ENCODE measurements around the gene PCDHGA9.
"Not testable (repeated sequence)": the region's sequence is repeated elsewhere in the genome, so short reads cannot be mapped to it uniquely, and the experiment has no call there.

Gene PCDHGA9

DNA sequence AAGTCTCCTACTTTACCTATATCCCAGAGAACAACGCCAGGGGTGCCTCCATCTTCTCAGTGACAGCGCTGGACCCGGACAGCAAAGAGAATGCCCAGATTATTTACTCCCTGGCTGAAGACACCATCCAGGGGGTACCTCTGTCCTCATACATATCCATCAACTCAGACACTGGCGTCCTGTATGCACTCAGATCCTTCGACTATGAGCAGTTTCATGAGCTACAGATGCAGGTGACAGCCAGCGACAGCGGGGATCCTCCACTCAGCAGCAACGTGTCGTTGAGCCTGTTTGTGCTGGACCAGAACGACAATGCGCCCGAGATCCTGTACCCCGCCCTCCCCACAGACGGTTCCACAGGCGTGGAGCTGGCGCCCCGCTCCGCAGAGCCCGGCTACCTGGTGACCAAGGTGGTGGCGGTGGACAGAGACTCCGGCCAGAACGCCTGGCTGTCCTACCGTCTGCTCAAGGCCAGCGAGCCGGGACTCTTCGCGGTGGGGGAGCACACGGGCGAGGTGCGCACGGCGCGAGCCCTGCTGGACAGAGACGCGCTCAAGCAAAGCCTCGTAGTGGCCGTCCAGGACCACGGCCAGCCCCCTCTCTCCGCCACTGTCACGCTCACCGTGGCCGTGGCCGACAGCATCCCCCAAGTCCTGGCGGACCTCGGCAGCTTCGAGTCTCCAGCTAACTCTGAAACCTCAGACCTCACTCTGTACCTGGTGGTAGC, 12.1 kb downstream of the PCDHGA9 start:
- not testable (repeated sequence) for DNase-seq (ENCODE audit: low read depth)

GRCh38 chr5:141415275-141415618, 12.7 kb downstream of the PCDHGA9 start:
- DNase-seq (ENCODE audit: low read depth), result not testable (repeated sequence)

DNA sequence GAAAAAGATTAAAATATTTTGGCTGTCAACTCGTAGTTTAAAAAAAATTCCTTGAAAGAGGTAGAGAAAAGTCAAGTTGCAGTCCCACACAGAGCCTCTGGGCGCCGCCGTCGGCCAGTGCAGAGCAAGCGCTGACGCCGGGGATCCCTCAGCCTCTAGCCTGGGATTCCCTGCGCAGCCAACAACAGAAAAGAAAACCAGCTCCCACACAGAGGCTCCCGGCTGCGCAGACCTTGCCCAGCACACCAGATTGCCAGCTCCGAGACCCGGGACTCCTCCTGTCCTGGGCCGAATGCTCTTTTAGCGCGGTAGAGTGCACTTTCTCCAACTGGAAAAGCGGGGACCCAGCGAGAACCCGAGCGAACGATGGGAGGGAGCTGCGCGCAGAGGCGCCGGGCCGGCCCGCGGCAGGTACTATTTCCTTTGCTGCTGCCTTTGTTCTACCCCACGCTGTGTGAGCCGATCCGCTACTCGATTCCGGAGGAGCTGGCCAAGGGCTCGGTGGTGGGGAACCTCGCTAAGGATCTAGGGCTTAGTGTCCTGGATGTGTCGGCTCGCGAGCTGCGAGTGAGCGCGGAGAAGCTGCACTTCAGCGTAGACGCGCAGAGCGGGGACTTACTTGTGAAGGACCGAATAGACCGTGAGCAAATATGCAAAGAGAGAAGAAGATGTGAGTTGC, 15.1 kb downstream of the PCDHGA9 start, which contains the start of gene PCDHGB7:
Gene PCDHGB7 (plus strand): TSS at position 184 of the 679 bp plus-strand sequence. CDS start 183 bp downstream, at position 367.
- DNase-seq (ENCODE audit: low read depth), result not testable (repeated sequence)

DNA sequence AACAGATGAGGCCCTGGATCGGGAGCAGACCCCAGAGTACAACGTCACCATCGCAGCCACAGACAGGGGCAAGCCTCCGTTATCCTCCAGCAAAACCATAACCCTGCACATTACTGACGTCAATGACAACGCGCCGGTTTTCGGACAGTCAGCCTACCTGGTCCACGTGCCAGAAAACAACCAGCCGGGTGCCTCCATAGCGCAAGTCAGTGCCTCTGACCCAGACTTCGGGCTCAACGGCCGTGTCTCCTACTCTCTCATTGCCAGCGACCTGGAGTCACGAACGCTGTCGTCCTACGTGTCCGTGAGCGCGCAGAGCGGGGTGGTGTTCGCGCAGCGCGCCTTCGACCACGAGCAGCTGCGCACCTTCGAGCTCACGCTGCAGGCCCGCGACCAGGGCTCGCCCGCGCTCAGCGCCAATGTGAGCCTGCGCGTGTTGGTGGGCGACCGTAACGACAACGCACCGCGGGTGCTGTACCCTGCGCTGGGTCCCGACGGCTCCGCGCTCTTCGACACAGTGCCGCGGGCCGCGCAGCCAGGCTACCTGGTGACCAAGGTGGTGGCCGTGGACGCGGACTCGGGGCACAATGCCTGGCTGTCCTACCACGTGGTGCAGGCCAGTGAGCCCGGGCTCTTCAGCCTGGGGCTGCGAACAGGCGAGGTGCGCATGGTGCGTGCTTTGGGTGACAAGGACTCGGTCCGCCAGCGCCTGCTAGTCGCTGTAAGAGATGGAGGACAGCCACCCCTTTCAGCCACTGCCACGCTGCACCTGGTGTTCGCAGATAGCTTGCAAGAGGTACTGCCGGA, 16.7 kb downstream of the PCDHGA9 start:
- no peak for DNase-seq (ENCODE audit: low read depth)

- DNase-seq (ENCODE audit: low read depth), result no peak
Observed at GRCh38 chr5:141420855-141421488, 18.4 kb downstream of the PCDHGA9 start, which contains the start of gene PCDHGA11. Gene PCDHGA11, plus strand, starts transcription at chr5:141421051. Its CDS starts 177 bp downstream, at chr5:141421228.

DNA sequence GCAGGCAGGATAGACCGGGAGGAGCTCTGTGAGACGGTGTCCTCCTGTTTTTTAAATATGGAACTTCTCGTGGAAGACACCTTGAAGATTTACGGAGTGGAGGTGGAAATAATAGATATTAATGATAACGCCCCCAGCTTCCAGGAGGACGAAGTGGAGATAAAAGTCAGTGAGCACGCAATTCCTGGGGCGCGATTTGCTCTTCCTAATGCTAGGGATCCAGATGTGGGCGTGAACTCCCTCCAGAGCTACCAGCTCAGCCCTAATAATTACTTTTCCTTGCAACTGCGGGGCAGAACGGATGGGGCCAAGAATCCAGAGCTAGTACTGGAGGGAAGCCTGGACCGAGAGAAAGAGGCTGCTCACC, 18.9 kb downstream of the PCDHGA9 start:
- DNase-seq (ENCODE audit: low read depth), result no peak

DNA sequence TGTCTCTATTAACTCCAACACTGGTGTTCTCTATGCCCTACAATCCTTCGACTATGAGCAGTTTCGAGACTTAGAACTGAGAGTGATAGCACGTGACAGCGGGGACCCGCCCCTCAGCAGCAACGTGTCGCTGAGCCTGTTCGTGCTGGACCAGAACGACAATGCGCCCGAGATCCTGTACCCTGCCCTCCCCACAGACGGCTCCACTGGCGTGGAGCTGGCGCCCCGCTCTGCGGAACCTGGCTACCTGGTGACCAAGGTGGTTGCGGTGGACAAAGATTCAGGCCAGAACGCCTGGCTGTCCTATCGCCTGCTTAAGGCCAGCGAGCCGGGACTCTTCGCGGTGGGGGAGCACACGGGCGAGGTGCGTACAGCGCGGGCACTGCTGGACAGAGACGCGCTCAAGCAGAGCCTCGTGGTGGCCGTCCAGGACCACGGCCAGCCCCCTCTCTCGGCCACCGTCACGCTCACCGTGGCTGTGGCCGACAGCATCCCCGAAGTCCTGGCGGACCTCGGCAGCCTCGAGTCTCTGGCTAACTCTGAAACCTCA, 20.2 kb downstream of the PCDHGA9 start:
- DNase-seq (ENCODE audit: low read depth), result no peak

GRCh38 chr5:141427783-141428426, 25.3 kb downstream of the PCDHGA9 start:
- DNase-seq (ENCODE audit: low read depth), result no peak

GRCh38 chr5:141430332-141431113, 27.9 kb downstream of the PCDHGA9 start, which contains the start of gene PCDHGA12:
Gene PCDHGA12, plus strand, starts transcription at chr5:141430507. Its CDS starts 253 bp downstream, at chr5:141430760.
- no peak for DNase-seq (ENCODE audit: low read depth)

- no peak for DNase-seq (ENCODE audit: low read depth)
Observed at GRCh38 chr5:141431286-141431685, 28.7 kb downstream of the PCDHGA9 start.

GRCh38 chr5:141432308-141432707, 29.7 kb downstream of the PCDHGA9 start:
- DNase-seq (ENCODE audit: low read depth), result not testable (repeated sequence)

DNA sequence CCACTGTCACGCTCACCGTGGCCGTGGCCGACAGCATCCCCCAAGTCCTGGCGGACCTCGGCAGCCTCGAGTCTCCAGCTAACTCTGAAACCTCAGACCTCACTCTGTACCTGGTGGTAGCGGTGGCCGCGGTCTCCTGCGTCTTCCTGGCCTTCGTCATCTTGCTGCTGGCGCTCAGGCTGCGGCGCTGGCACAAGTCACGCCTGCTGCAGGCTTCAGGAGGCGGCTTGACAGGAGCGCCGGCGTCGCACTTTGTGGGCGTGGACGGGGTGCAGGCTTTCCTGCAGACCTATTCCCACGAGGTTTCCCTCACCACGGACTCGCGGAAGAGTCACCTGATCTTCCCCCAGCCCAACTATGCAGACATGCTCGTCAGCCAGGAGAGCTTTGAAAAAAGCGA, 30.1 kb downstream of the PCDHGA9 start:
- DNase-seq (ENCODE audit: low read depth), result not testable (repeated sequence)

GRCh38 chr5:141434006-141434405, 31.4 kb downstream of the PCDHGA9 start:
- no peak for DNase-seq (ENCODE audit: low read depth)

GRCh38 chr5:141437221-141437620, 34.6 kb downstream of the PCDHGA9 start:
- no peak for DNase-seq (ENCODE audit: low read depth)

DNA sequence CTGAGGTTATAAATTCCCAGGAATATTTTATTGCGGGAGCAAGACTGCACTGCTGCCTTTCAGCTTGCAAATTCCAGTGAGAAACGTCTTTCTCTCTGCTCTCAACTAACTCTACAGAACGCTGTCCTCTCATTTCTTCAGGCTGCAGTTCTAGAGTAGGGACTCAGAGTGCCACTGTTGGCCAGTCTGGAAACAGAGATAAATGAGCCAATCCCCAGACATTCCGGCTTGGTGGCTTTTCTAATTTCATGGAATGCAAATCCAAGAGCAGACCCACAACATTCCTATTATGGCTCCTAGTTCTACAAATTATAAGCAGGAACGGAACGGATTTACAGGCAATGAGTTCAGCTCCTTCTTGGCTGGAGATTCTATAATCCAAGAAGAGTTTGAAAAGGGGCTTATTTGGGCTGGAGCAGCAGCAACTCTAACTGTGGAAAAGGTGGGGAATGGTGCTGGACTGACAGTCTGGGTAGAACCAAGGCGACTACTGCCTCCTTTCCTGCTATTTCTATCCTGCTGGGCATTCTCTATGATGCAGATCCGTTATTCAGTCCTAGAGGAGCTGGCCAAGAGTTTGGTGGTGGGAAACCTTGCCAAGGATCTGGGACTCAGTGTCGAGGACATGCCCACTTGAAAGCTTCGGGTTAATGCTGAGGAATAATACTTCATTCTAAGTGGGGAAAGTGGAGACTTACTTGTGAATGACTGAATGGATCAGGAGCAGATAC, 37.0 kb downstream of the PCDHGA9 start:
- no peak for DNase-seq (ENCODE audit: low read depth)

DNA sequence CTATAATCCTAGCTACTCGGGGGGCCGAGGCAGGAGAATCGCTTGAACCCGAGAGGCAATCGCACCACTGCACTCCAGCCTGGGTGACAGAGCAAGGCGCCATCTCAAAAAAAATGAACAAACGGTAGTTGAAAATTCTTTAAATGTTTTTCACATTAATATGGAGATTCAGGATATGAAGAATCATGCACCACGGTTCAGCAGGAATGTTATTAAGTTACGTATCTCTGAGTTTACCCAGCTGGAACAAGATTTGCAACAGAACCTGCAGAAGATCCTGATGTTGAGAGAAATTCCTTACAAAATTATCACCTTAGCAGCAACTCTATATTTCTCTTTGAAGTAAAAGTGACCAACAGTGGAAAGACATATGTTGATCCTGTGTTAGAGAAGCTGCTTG, 37.8 kb downstream of the PCDHGA9 start:
- no peak for DNase-seq (ENCODE audit: low read depth)

GRCh38 chr5:141441571-141442170, 39.1 kb downstream of the PCDHGA9 start:
- DNase-seq (ENCODE audit: low read depth), result no peak
